GM23338 (cell line): ENCODE data around the gene CFAP47. TPM values are rescaled to one million over a fixed set of nuclear protein-coding genes. Genes with fewer than 3 reads are reported as not detected.

Source experiments
- ATAC-seq: fragments of 200-7000 bp; cut with Tn5 transposase; 3 replicates; pipeline ENCODE4 v1.9.1; 2020
- DNase-seq: peaks from one replicate; pipeline ENCODE4 v3.0.0-alpha.2; 2015; ENCODE audit warnings: low spot score
- H2AFZ ChIP-seq: fragments of 200-600 bp; sonication (generic); 2 replicates; pipeline ENCODE4 v1.8.0; 2016; ENCODE audit warnings: antibody characterized with exemption, mild to moderate bottlenecking, moderate library complexity
- H3F3A ChIP-seq: fragments of 200-600 bp; sonication (generic); replicated peaks from 2 replicates; pipeline ENCODE4 v1.8.0; 2017; ENCODE audit warnings: antibody characterized with exemption, mixed run types, low read depth
- H3K27ac ChIP-seq: fragments of 200-600 bp; sonication (generic); 2 replicates; pipeline ENCODE4 v1.6.1; 2016; ENCODE audit warnings: low read depth
- H3K27me3 ChIP-seq: fragments of 200-600 bp; sonication (generic); 2 replicates; pipeline ENCODE4 v1.8.0; 2016; ENCODE audit warnings: mild to moderate bottlenecking, mixed run types, moderate library complexity; ENCODE audit not compliant: insufficient read depth
- H3K36me3 ChIP-seq: fragments of 200-600 bp; sonication (generic); 2 replicates; pipeline ENCODE4 v1.8.0; 2016; ENCODE audit warnings: mild to moderate bottlenecking; ENCODE audit not compliant: insufficient read depth
- H3K4me1 ChIP-seq: fragments of 200-600 bp; sonication (generic); 2 replicates; pipeline ENCODE4 v1.8.0; 2016; ENCODE audit warnings: mild to moderate bottlenecking, moderate library complexity; ENCODE audit not compliant: insufficient read depth
- H3K4me2 ChIP-seq: fragments of 200-600 bp; sonication (generic); 2 replicates; pipeline ENCODE4 v1.7.1; 2017; ENCODE audit warnings: mixed run types
- H3K4me3 ChIP-seq: fragments of 200-600 bp; sonication (generic); 2 replicates; pipeline ENCODE4 v1.6.1; 2016; ENCODE audit warnings: mixed run types
- H3K79me2 ChIP-seq: fragments of 200-600 bp; sonication (generic); replicated peaks from 2 replicates; pipeline ENCODE4 v1.8.0; 2017; ENCODE audit warnings: mild to moderate bottlenecking; ENCODE audit not compliant: insufficient read depth
- H3K9me2 ChIP-seq: fragments of 200-600 bp; sonication (generic); 2 replicates; pipeline ENCODE4 v1.8.0; 2017; ENCODE audit not compliant: insufficient read depth
- H4K20me1 ChIP-seq: fragments of 200-600 bp; sonication (generic); replicated peaks from 2 replicates; pipeline ENCODE4 v1.8.0; 2017; ENCODE audit warnings: mild to moderate bottlenecking; ENCODE audit not compliant: insufficient read depth
- H3K27ac Mint-ChIP-seq: 2 replicates; pipeline ENCODE4 v1.8.0; 2020; ENCODE audit warnings: inconsistent platforms, mild to moderate bottlenecking, moderate library complexity, mixed read lengths
- H3K27me3 Mint-ChIP-seq: 3 replicates; pipeline ENCODE4 v1.8.0; 2022; ENCODE audit warnings: low read depth, mild to moderate bottlenecking, moderate library complexity, mixed read lengths, inconsistent platforms; ENCODE audit not compliant: insufficient read depth, poor library complexity
- H3K36me3 Mint-ChIP-seq: 3 replicates; pipeline ENCODE4 v1.8.0; 2021; ENCODE audit warnings: low read depth, mild to moderate bottlenecking, inconsistent platforms, moderate library complexity, mixed read lengths
- H3K4me1 Mint-ChIP-seq: 3 replicates; pipeline ENCODE4 v1.8.0; 2020; ENCODE audit warnings: mild to moderate bottlenecking, inconsistent platforms, mixed read lengths
- H3K4me3 Mint-ChIP-seq: 3 replicates; pipeline ENCODE4 v1.8.0; 2021; ENCODE audit warnings: moderate library complexity, mild to moderate bottlenecking, inconsistent platforms, mixed read lengths
- H3K9me3 Mint-ChIP-seq: 3 replicates; pipeline ENCODE4 v1.8.0; 2020; ENCODE audit warnings: moderate library complexity, mild to moderate bottlenecking, inconsistent platforms, mixed read lengths
- CREB1 ChIP-seq: fragments of 250-450 bp; sonication (Bioruptor Pico); IDR thresholded peaks from 2 replicates; pipeline ENCODE4 v1.5.0; 2020; ENCODE audit warnings: low read depth, mild to moderate bottlenecking, moderate library complexity
- CTCF ChIP-seq, 2 experiments: fragments of 200-600 bp in 1 of 2; sonication (generic) in 1 of 2; conservative IDR thresholded peaks; 2 replicates each; pipeline versions ENCODE4 v1.5.1 to v1.6.1; 2016 to 2017; ENCODE audit warnings: antibody characterized with exemption in 2 of 2, low read depth in 2 of 2, mild to moderate bottlenecking in 2 of 2, moderate library complexity in 1 of 2
- EZH2 ChIP-seq: fragments of 200-600 bp; sonication (generic); IDR thresholded peaks from one replicate; pipeline ENCODE4 v1.8.0; 2017; ENCODE audit warnings: antibody characterized with exemption, mild to moderate bottlenecking, low read depth; ENCODE audit not compliant: unreplicated experiment
- EZH2phosphoT487 ChIP-seq: fragments of 200-600 bp; sonication (generic); IDR thresholded peaks from one replicate; pipeline ENCODE4 v1.8.1; 2018; ENCODE audit warnings: antibody characterized with exemption; ENCODE audit not compliant: unreplicated experiment
- JUNB ChIP-seq: IDR thresholded peaks from one replicate; pipeline ENCODE4 v1.6.1; 2016; ENCODE audit warnings: antibody characterized with exemption; ENCODE audit not compliant: unreplicated experiment
- NANOG ChIP-seq: IDR thresholded peaks from 2 replicates; pipeline ENCODE4 v1.6.1; 2016; ENCODE audit warnings: antibody characterized with exemption, borderline replicate concordance
- POLR2AphosphoS5 ChIP-seq: IDR thresholded peaks from 2 replicates; pipeline ENCODE4 v1.6.1; 2016; ENCODE audit warnings: antibody characterized with exemption, low read depth
- REST ChIP-seq: IDR thresholded peaks from one replicate; pipeline ENCODE4 v1.6.1; 2018; ENCODE audit warnings: antibody characterized with exemption; ENCODE audit not compliant: unreplicated experiment
- STAT1 ChIP-seq: IDR thresholded peaks from one replicate; pipeline ENCODE4 v1.6.1; 2016; ENCODE audit warnings: antibody characterized with exemption; ENCODE audit not compliant: unreplicated experiment
- ZNF114 ChIP-seq: fragments of 250-450 bp; sonication (Bioruptor Pico); IDR thresholded peaks from 2 replicates; pipeline ENCODE4 v1.5.0; 2020; ENCODE audit warnings: mild to moderate bottlenecking, moderate library complexity
- ZNF331 ChIP-seq: fragments of 250-450 bp; sonication (Bioruptor Pico); IDR thresholded peaks from 2 replicates; pipeline ENCODE4 v1.5.0; 2020; ENCODE audit warnings: low read depth, mild to moderate bottlenecking, moderate library complexity
- polyA plus RNA-seq: library from polyadenylated mRNA; unstranded; fragments of >200 nt; fragmentation: Nextera tagmentation; extraction: Ambion mirVana; gene quantifications from 2 replicates; pipeline ENCODE4 v1.2.1, GENCODE V29; 2016
- total RNA-seq: library from RNA; depleted of rRNA; stranded (reverse); fragments of >200 nt; shearing (Covaris generic); gene quantifications from 2 replicates; pipeline ENCODE4 v1.2.3, GENCODE V29; 2014
- TF ChIP-seq, protein P1 (sequence below): fragments of 250-450 bp; sonication (Bioruptor Pico); IDR thresholded peaks from 2 replicates; pipeline ENCODE4 v1.5.0; 2020; ENCODE audit warnings: mild to moderate bottlenecking, moderate library complexity
- TF ChIP-seq, protein P2 (sequence below): IDR thresholded peaks from 2 replicates; pipeline ENCODE4 v1.6.1; 2016; ENCODE audit warnings: antibody characterized with exemption

CFAP47 gene
- total and polyA plus RNA-seq, 2 experiments from 2014 or later, result not detected

GRCh38 chrX:36401774-36402173, 482.2 kb downstream of the CFAP47 start:
- no peak for DNase-seq
- H3K9me3 Mint-ChIP-seq, result no peaks in the 10 kb centered on the region
- no peaks in the 10 kb centered on the region for H3K79me2 ChIP-seq
- H4K20me1 ChIP-seq, result no peaks in the 10 kb centered on the region
- no peak overlapping the region for H3K27ac Mint-ChIP-seq
- no peaks in the 10 kb centered on the region for H3K27me3 Mint-ChIP-seq
- peaks cover 4% of the 10 kb centered on the region; the same call in 2 of the 3 replicates for H3K4me1 Mint-ChIP-seq
- no peak for TF ChIP-seq POLR2AphosphoS5
- TF ChIP-seq NANOG, result no peak
- no peak for TF ChIP-seq CREB1 (CRISPR knock-in tag)
- TF ChIP-seq EZH2phosphoT487, result no peak
- TF ChIP-seq, protein P1, sequence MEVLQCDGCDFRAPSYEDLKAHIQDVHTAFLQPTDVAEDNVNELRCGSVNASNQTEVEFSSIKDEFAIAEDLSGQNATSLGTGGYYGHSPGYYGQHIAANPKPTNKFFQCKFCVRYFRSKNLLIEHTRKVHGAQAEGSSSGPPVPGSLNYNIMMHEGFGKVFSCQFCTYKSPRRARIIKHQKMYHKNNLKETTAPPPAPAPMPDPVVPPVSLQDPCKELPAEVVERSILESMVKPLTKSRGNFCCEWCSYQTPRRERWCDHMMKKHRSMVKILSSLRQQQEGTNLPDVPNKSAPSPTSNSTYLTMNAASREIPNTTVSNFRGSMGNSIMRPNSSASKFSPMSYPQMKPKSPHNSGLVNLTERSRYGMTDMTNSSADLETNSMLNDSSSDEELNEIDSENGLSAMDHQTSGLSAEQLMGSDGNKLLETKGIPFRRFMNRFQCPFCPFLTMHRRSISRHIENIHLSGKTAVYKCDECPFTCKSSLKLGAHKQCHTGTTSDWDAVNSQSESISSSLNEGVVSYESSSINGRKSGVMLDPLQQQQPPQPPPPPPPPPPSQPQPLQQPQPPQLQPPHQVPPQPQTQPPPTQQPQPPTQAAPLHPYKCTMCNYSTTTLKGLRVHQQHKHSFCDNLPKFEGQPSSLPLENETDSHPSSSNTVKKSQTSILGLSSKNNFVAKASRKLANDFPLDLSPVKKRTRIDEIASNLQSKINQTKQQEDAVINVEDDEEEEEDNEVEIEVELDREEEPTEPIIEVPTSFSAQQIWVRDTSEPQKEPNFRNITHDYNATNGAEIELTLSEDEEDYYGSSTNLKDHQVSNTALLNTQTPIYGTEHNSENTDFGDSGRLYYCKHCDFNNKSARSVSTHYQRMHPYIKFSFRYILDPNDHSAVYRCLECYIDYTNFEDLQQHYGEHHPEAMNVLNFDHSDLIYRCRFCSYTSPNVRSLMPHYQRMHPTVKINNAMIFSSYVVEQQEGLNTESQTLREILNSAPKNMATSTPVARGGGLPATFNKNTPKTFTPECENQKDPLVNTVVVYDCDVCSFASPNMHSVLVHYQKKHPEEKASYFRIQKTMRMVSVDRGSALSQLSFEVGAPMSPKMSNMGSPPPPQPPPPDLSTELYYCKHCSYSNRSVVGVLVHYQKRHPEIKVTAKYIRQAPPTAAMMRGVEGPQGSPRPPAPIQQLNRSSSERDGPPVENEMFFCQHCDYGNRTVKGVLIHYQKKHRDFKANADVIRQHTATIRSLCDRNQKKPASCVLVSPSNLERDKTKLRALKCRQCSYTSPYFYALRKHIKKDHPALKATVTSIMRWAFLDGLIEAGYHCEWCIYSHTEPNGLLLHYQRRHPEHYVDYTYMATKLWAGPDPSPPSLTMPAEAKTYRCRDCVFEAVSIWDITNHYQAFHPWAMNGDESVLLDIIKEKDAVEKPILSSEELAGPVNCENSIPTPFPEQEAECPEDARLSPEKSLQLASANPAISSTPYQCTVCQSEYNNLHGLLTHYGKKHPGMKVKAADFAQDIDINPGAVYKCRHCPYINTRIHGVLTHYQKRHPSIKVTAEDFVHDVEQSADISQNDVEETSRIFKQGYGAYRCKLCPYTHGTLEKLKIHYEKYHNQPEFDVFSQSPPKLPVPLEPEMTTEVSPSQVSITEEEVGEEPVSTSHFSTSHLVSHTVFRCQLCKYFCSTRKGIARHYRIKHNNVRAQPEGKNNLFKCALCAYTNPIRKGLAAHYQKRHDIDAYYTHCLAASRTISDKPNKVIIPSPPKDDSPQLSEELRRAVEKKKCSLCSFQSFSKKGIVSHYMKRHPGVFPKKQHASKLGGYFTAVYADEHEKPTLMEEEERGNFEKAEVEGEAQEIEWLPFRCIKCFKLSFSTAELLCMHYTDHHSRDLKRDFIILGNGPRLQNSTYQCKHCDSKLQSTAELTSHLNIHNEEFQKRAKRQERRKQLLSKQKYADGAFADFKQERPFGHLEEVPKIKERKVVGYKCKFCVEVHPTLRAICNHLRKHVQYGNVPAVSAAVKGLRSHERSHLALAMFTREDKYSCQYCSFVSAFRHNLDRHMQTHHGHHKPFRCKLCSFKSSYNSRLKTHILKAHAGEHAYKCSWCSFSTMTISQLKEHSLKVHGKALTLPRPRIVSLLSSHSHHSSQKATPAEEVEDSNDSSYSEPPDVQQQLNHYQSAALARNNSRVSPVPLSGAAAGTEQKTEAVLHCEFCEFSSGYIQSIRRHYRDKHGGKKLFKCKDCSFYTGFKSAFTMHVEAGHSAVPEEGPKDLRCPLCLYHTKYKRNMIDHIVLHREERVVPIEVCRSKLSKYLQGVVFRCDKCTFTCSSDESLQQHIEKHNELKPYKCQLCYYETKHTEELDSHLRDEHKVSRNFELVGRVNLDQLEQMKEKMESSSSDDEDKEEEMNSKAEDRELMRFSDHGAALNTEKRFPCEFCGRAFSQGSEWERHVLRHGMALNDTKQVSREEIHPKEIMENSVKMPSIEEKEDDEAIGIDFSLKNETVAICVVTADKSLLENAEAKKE, result no peak
- TF ChIP-seq JUNB, result no peak
- no peak for TF ChIP-seq EZH2
- TF ChIP-seq CTCF (conservative IDR thresholded peaks at IDR 0.05; ENCODE audit: low read depth in 2 of 2), result no peak
- no peak for TF ChIP-seq ZNF331
- no peak for TF ChIP-seq STAT1
- TF ChIP-seq REST, result no peak
- TF ChIP-seq, protein P2, sequence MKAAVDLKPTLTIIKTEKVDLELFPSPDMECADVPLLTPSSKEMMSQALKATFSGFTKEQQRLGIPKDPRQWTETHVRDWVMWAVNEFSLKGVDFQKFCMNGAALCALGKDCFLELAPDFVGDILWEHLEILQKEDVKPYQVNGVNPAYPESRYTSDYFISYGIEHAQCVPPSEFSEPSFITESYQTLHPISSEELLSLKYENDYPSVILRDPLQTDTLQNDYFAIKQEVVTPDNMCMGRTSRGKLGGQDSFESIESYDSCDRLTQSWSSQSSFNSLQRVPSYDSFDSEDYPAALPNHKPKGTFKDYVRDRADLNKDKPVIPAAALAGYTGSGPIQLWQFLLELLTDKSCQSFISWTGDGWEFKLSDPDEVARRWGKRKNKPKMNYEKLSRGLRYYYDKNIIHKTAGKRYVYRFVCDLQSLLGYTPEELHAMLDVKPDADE, result no peak
- no peak for TF ChIP-seq ZNF114 (CRISPR knock-in tag)
- no peak overlapping the region for H3K4me3 ChIP-seq
- no peaks in the 10 kb centered on the region for H3K9me2 ChIP-seq
- no peak overlapping the region for H3K4me3 Mint-ChIP-seq
- H3K27me3 ChIP-seq, result no peaks in the 10 kb centered on the region
- no peak overlapping the region for H2AFZ ChIP-seq
- no peak overlapping the region for H3K27ac ChIP-seq
- no peaks in the 10 kb centered on the region for H3K36me3 ChIP-seq
- H3K4me1 ChIP-seq, result no peaks in the 10 kb centered on the region
- no peaks in the 10 kb centered on the region for H3F3A ChIP-seq
- H3K36me3 Mint-ChIP-seq, result no peaks in the 10 kb centered on the region
- ATAC-seq, result no peak
- no peak overlapping the region for H3K4me2 ChIP-seq
